GM21723 (cell line): ENCODE results near the gene PIK3IP1.

Experiments
- ATAC-seq: cut with Tn5 transposase; IDR thresholded peaks from one replicate; pipeline ENCODE4 v1.9.1; 2021; ENCODE audit warnings: mild to moderate bottlenecking, moderate library complexity; ENCODE audit not compliant: unreplicated experiment

The PIK3IP1 gene

DNA sequence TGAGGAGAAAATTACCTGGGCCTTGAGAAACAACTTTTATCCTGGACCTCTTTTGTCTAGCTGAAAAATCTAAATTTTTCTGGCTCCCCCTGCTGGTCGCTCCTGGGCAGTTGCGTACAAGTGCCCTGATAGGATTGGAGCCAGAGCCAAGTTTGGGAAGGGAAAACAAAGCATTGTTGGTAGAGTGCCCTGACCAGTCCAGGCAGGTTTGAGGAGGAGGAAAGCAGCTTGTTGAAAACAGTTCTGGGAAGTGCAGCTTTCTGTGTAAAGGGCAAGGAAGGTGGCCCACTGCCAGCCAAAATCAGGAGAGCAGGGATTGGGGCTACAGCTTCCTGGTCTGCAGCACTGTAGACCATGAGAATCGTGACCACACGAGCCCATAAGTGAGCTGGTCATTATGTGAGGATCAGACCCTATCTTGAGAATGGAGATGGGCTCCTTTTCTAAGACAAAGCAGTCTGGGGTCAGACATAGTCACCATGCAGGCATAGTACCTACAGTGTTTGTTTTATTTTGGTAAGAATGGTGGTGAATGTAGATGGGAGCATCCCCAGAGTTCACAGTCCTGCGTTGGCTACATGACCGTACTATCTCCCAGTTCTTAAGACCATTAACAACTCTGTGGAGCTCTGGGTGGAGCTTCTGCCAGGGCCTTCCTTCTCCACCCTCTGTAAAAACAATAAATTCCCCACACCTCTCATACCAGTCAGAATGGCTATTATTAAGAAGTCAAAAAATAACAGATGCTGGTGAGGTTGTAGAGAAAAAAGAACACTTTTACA lies 21.3 kb upstream of the PIK3IP1 start:
- ATAC-seq: no peak

DNA sequence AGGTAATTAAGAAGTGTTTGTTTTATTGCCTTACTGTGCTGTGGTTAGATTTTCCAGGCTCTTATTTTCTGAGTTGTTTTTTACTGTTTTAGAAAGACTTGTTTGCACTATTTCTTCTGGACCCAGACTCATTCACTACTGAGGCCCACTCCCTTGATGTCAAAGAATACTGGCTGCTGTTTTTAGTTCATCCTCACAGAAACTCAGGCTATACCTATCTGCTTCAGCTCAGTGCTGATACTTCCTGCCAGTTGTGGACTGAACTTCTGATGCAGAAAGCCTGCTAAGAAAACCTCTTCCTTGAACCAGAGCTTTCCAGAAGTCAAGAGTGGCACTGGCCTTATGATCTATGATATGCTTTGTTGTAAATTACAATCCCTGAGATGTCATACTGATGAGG lies 15.9 kb upstream of the PIK3IP1 start:
- ATAC-seq: no peak

DNA sequence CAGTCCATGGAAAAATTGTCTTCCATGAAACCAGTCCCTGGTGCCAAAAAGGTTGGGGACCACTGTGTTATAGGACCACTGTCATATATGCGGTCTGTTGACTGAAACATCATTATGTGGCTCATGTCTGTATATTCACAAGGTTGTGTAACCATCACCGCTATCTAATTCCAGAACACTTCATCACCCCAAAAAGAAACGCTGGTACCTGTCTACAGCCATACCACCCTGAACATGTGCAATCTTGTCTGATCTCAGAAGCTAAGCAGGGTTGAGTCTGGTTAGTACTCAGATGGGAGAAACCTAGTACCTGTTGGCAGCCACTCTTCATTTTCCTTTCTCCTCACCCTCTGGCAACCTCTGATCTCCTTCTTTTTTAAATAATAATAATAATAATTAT lies 12.9 kb upstream of the PIK3IP1 start:
- no peak for ATAC-seq

DNA sequence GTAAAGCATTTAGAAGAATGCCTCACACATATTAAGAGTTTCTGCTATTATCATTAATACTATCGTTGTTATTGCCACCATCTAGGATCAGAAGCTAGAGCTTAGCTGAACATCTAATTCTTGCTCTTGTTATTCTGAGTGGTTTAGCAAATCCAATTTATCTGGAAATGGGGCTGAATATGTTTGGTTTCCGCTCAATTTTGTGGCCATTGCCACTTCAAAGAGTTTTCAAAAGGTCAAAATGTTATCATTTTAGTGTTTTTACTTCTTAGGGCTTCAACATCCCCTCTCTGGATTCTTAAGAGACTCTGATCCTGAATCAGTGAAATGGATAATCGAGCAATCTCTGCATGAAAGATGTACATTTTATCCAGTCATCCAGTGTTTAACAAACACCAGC lies 10.2 kb upstream of the PIK3IP1 start:
- ATAC-seq: no peak

DNA sequence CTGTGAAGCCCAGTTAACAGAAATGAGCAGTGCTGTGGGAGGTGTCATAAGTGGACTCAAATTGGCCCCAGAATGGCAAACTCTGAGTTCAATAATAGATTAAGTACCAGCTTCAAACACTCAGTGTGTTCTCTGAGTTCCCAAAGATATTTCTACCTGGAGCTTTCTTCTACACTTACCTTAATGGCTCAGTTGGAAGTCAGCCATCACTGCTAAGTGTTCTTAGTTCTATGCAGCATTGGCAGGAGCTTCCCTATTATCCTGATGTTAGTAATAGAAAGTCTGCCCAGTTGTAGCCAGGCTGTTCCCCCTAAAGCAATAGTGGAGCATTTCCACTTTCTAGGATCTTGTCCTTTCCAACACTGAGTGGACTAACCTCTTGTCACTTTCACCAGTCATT lies 9.7 kb upstream of the PIK3IP1 start:
- no peak for ATAC-seq

DNA sequence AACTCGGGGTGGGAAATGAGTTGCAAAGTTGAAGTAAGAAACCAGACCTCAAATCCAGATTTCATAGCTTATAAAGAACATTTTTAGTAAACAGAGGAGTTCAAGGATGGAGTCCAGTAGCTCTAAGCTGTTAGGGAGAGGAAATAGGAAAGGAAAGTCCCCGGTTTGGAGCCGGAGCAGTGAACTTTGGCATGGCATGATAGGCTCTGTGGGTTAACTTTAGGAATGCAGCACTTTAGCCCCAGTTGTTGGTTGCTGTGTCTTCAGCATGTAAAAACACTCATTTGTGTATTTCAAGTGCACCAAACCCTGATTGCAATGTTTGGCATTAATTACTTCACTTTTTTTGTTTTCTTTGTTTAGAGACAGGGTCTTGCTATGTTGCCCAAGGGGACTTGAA lies 8.6 kb upstream of the PIK3IP1 start:
- ATAC-seq: no peak

DNA sequence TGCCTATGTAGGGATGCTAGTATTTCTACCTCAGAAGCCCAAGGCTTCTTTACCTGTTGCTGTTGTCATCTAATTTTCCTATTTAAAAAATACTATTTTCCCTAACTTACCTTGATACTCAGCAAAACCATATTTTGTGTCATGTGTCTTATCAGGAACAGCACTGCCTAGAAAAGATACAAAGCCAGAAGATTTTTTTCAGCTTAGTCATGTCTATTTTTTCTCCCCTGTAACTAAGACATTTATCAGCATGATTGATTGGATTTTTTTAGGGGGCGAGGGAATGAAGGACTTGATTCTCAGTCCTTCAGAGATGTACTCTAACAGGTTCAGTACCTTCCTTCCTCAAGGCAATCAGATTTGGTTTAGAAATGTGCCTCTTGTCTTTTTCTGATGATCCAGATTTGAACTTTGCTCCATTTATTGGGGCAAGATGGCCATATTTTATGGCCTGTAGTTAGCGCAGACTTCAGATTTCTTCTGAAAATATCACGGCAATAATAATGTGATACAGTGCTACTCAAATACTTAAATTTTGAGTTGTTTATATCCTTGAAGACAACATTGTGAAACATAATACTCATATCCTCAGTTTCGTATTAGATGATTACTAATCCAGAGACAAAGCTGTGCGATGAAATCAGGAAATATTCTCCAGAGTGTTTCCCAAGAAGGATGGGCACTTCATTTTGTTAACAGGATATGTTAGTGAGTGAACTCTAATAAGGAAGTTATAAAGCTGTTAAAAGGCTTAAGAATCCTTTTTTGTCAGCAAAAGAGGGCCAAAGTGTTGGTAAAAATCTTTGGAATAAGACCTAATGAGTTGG lies 3.8 kb upstream of the PIK3IP1 start:
- no peak for ATAC-seq

DNA sequence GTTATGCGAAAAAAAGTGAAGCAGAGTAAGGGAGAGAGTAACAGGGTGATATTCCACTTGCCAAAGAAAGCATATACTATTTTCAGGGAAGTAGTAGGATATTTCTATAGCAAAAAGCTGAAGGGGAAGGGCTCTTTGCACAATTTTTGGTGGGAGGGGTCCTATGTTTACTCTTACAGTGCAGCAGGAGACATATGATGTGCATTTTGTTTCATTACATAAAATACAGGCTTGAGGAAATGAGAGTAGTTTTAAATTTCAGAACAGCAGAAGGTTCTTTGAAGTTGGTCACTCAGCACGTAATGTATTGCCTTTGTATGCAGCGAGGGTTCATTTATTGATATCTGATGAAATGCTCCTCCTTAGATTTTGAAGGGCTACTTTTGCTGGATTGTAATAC lies 3.1 kb upstream of the PIK3IP1 start:
- no peak for ATAC-seq

DNA sequence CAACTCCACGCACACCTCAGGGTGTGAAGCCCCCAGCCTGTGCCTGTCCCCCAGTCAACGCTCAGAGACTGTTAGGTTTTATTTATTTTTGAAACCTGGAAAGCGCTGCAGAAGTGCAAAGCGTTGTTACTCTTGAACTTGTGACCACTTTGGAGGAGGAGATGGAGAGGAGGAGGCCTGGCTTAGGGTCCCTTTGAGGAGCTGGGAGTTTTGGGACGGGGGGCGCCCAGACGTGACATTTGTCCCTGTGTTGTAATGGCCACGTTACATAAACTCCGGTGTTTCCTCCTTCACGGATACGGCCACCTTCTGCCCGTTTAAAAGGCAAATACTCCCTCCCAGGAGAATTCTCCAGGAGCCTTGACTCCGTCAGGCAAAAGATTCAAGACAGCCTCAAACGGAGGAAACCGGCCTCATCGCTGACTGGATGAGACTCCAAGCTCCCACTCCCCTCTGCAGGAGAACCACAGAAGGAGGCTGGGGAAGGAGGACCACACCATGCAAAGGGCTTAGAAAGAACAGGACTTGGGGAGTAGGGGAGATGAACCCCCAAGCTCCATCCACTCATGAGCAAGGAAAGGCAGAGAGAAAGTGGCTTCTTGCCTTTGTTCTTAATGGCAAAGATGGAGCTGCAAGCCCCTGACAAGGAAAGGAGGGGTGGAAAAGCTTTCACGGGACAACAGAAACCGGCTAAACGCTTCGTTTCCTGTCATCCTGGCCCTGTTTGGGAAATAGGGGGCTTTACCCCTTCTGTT lies 630 bp downstream of the PIK3IP1 start:
- ATAC-seq: no peak

DNA sequence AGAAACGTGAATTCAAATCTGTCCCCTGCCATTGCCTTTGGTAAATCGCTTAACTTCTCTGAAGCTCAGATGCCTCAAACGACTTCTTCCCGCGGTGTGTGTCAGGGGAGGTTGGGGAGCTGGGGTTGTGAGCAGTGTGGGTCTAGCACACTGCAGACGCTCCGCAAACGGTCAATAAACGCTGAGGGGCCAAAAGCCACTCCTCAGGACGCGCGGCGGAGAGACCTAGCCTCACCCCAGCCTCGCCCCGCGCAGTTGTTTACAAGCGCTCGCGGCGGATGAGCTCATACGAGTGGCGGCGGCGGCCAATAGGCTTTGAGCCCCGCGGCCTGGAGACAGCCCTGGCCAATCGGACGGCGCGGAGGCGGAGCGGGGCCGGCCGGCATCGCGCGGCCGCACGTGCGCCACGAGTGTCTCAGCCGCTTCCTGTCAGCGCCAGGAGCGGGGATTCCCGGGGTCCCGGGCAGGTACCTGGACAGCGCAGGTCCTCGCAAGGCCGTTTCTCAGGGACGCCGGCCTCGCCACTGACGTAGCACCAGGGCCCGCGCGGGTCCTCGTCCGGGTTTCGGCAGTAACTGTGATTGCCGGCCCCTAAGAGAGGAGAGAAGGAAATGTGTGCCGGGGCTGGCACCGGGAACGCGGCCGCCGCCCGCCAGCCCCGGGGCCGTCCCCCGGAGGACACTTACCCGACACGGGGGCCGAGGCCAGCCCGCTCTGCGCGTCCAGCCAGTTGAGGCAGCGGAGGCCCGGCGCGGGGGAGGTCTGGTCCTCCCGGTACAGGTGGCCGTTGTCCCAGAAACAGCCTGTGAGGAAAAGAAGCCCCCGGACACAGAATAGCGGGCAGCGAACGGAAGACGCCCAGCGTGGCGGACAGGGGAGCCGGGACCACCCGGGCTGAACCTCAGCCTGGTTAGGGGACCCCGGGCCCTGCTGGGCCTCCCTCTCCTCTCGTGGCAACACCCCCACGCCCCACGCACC lies 1.5 kb downstream of the PIK3IP1 start:
- peak; percentile 80 for ATAC-seq

DNA sequence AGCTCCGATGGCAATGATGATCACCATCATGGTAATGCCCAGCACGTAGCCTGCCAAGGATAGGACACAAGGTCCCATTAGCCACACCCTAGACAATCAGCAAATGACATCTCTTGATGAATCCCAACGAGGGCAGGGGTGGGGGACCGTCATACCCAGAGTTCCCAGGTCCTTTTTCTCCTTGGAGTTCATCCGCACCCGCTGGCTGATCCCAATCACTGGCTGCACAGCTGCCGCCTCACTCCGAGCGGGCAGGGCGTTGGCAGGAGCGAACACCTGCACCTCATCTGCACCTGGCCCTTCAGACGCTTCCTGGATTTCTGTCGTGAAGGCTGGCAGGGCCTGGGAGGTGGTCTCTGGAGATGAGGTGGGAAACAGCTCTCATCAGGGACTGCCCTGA lies 2.9 kb downstream of the PIK3IP1 start:
- no peak for ATAC-seq

DNA sequence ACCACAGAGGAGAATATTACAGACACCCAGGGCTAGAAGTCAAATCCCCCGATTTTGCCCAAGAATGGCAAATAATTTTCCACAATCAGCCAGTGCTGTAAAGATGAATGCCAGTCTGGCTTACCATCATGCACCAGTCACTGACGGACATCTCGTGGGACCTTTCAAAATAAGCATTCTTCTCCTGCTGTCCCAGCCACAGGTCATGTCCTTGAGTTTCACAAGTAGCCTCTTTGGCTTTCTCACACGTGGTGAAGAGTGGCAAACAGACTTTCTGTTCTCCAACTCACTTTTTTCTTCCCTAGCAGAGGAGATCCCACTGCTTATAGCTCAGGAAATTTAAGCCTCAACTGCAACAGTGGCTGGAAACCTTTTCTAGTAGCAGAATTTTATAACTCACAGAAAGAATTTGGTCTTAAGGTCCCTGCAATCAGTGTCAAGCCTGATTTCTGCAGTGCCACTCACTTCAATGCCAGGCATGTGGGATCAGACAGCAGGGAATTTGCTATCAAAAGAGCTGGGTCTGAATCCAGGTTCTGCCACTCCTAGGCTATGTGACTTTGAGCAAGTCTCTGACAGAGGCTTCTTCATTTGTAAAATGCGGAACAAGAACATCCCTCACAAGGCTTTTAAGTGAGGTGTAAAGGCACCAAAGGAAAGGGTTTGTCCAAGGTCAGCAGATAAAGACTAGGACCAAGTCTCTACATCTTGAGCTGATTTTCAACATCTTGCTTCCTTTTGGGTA lies 3.6 kb downstream of the PIK3IP1 start:
- ATAC-seq: no peak

DNA sequence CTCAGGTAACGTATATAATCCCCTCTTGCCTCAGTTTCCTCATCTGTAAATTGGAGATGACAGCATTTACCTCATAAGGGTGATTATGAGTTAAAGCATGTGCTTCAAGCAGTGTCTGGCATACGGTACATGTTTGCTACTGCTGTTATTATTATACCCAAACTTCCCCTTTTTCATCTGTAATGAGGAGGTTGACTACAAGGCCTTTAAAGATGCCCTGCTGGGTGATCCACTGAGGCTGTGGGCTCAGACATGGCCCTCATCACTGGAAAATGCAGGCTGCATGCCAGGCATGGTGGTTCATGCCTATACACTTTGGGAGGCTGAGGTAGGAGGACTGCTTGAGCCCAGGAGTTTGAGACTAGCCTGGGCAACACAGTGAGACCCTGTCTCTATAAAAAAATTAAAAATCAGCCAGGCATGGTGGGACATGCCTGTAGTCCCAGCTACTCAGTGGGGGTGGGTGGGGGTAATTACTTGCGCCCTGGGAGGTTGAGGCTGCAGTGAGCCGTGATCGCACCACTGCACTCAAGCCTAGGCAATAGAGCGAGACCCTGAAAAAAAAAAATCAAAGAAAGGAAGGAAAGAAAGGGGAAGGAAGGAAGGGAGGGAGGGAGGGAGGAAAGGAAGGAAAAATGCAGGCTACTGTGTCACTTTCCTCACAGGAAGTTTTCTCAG lies 4.3 kb downstream of the PIK3IP1 start:
- ATAC-seq: no peak

DNA sequence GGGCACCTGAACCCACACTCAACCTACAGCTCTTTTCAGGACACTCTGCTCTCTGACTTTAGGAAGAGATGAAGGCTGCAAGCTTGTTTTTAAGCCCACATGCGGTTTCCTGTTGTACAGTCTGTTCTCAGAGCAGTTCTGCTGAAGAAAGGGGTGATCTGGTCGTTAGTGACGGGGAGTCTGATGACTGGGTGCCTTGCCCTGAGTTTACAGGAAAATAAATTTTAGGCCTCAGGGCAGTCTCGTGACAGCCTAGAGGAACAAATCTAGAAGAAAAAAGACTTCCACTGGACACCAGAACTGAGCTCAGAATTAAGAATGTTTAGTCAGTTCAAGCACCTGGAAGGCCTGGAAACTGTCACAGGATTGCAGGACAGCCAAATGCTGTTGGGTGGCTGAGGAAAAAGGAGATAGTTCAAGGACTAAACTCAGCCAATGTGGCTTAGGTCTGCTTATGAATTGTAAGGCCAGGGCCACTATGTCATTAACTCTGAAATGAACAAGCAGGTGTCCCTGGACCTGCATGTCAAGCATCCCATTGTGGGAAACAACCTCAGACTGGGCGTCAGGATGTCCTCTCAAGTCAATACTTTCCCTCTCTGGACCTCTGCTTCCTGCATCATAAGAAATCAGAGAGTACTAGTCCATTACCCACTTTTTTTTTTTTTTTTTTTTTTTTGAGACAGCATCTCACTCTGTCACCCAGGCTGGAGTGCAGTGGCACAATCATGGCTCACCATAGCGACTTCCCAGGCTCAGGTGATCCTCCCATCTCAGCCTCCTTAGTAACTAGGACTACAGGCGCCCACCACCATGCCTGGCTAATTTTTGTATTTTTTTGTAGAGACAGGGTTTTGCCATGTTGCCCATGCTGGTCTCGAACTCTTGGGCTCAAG lies 5.7 kb downstream of the PIK3IP1 start:
- ATAC-seq: no peak

DNA sequence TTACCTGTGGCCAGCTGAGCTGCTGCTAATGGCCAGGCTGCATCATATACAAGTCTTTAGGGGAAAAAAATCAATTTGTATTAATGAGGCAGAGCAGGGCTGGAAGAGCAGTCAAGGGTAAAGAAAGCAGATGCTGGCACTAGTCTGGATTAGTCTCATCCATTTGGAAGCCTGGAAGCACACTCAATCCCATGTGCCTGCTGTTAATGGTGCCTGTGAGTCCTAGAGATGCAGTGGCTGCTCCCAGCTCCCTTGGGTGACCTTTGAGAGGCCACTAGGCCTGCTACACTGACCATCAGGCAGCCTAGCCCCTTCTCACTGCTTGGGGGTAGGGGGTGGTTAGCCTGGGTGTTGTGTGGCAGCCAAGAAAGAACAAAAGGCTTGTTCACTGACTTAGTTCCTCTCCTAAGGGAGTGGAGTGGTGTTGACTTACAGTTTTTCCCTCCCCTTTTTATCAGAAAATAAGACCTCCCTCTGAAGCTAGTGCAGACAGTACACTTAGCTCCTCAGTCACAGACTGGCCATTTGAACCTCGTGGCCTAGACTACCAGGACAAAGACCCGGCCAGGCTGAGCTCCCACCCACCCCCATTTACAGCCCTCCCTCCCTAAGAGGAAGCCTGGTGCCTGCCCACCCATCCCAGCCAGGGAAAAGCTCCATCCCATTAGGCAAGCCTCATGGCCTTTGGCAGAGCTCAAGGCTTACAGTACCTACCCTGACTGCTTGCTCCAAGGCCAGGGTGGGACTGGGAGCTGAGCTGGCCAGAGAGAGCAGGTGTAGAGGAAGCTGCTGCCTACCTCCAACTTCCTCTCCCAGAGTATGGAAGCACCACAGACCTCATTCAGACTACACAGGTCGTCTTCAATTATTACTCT lies 7.8 kb downstream of the PIK3IP1 start:
- ATAC-seq: no peak

DNA sequence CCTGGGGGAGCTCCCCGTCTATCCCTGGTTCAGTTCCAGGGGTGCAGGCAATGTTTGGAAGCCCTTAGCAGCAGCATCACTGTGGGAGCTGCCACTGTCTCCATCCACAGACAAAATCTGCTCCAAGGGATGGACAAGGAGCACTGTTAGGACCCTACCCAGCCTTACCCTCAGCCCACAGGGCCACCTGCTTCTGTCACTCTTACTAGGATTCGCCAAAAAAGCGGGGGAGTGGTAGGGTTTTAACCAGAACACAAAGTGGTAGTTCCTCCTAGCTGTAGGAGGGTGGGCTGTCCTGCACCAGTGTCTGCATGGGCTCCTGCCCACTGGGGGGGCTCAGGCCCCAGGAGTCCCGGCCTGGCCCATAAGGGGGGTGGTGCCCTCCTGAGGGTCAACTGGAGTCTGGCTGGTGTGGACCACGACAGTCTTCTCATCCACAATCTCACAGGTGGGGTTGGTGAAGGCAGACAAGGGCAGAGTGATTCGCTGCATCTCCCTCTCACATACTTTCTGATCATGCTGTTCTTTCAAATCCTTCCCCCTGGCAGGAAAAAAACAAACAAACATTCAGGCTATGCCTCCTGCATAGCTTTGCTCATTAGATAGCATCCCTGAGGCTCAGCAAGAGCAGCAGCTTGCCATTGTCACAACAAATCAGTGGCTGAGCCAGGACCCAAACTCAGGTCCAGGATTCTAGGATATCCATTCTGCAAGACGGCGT lies 9.4 kb downstream of the PIK3IP1 start:
- no peak for ATAC-seq

DNA sequence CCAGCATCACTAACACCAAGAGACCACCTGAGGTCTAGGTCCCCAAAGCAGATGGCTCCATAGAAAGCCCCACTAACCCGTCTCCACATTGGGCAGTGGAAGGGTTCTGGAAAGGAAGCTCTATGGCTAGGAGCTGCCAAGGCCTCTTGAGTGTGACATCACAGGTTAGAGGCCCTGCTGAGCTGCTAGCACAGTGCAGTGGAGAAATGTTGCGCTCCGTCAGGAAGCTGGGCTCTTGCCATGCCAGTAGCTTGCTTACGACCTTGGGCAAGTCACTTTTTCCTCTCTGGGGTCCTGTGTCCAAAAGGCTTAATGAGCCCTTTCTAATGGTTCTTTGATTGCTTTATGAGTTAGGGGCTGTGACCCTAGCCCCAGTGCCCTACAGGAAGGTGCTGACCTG lies 10.6 kb downstream of the PIK3IP1 start:
- no peak for ATAC-seq
